OCI-LY1 (cell line): ENCODE results near the gene CEP83.

ENCODE experiments used
- CTCF ChIP-seq: fragments of 200-600 bp; sonication (generic), shearing (Covaris generic); IDR thresholded peaks from 2 replicates; pipeline ENCODE4 v1.5.1; 2017; ENCODE audit warnings: mild to moderate bottlenecking, antibody characterized with exemption, low read length, moderate library complexity, mixed read lengths
- EZH2 ChIP-seq: fragments of 200-600 bp; sonication (generic), shearing (Covaris generic); IDR thresholded peaks from 2 replicates; pipeline ENCODE4 v1.8.0; 2017; ENCODE audit warnings: borderline replicate concordance, mixed run types, mild to moderate bottlenecking, antibody characterized with exemption, low read length, moderate library complexity, mixed read lengths

GRCh38 chr12:94418517-94418916 lies 41.1 kb downstream of the CEP83 start:
- TF ChIP-seq CTCF = no peak
- no peak for TF ChIP-seq EZH2
